Spinal cord (tissue), 10 donors: ENCODE measurements around the gene LAMA3. TPM values are rescaled to one million over a fixed set of nuclear protein-coding genes. Genes with fewer than 3 reads are reported as not detected.

Source experiments
- DNase-seq, 6 donors: peaks; one replicate each; pipeline versions ENCODE4 v3.0.0 to v3.0.0-alpha.2; 2013 to 2015; ENCODE audit warnings: low spot score in 6 of 6, low read depth in 4 of 6
- H3K27ac ChIP-seq: one replicate; pipeline ENCODE4 v1.5.1; 2013; ENCODE audit warnings: low read depth, low read length, control low read depth
- H3K27me3 ChIP-seq: one replicate; pipeline ENCODE4 v1.6.1; 2013; ENCODE audit warnings: low read length; ENCODE audit not compliant: control insufficient read depth, insufficient read depth
- H3K36me3 ChIP-seq: one replicate; pipeline ENCODE4 v1.6.1; 2013; ENCODE audit warnings: low read length; ENCODE audit not compliant: control insufficient read depth, insufficient read depth
- H3K4me1 ChIP-seq: one replicate; pipeline ENCODE4 v1.6.1; 2013; ENCODE audit warnings: low read length; ENCODE audit not compliant: control insufficient read depth, insufficient read depth
- H3K4me3 ChIP-seq: one replicate; pipeline ENCODE4 v1.5.1; 2013; ENCODE audit warnings: low read depth, low read length, control low read depth
- H3K9me3 ChIP-seq: one replicate; pipeline ENCODE4 v1.6.1; 2013; ENCODE audit warnings: low read length; ENCODE audit not compliant: control insufficient read depth, insufficient read depth
- WGBS: methylation state at CpG from one replicate; pipeline ENCODE4 v1.1.5; 2013; ENCODE audit warnings: missing lambda C conversion rate; ENCODE audit not compliant: insufficient coverage; 5-methylcytosine and 5-hydroxymethylcytosine counted together
- polyA plus RNA-seq, 2 donors: library from polyadenylated mRNA; unstranded; fragments of 120-200 nt; gene quantifications; one replicate each; pipeline ENCODE4 v1.2.1, GENCODE V29; 2013; ENCODE audit not compliant: insufficient read length in 2 of 2
- total RNA-seq, 2 donors: library from RNA; depleted of rRNA in 1 of 2; stranded (reverse); fragments of 120-200 nt in 1 of 2; fragments of >200 nt in 1 of 2; gene quantifications; one replicate each; pipeline versions ENCODE4 v1.2.3 to v1.2.4, GENCODE V29; 2013 to 2014
- donor health status: healthy.

The LAMA3 gene
- total and polyA plus RNA-seq, 4 donors = 5.8 to 10.4 (median 8.1) TPM

DNA sequence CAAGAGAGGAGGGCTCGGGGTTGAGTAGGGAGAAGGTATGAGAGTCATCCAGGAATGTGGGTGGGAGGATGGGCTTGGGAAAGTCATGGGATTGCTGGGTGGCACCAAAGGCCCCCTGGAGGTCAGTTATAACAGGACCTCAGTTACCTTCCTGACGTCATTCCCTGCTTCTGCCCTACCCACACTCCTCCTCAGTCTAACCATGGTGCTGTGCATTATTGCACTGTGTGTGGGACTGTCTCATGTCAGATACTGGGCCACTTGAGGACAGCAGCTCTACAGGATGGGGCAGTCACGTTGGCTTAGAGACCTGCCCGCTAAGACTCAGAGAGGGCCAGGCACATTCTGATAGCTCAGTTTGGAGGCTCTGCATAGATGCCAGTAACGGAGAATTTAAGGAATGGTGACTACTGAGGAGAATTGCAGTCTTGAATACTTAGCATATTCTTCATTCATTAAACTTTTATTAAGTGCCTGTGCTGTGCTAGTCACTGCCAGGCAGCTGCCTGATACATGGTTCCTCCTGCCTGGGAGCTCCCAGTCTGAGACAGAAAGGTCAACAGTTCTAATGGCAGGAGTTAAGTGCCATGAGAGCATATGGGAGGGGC lies 90.5 kb downstream of the LAMA3 start:
- Histone ChIP-seq H3K36me3 (no peaks in the 10 kb centered on the region), H3K27ac (no peak overlapping the region), H3K4me3 (no peak overlapping the region), H3K27me3 (no peaks in the 10 kb centered on the region), H3K4me1 (no peaks in the 10 kb centered on the region), H3K9me3 (no peaks in the 10 kb centered on the region)
- WGBS = 66% methylated on average over 4 of the region's 5 CpGs
- peak in 1 of 6 donors; percentile 23 for DNase-seq

DNA sequence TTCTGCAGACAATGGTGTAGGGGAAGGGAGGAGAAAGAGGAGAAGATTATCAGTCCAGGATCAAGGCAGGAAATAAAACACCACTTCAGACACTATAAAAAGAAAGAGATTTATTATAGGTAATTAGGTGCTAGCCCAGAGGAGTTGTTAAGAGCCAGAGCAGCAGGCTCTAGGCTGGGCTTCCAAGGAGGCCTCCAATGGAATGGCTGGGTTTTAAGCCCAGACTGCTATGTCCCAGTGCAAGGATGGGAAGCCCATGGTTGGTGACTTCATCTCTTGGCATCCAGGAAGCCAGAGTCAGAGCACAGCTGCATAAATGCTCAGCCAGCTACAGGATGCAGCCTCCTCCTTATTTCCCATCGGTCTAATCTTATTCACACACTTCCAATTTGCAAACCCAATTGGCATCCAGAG lies 95.6 kb downstream of the LAMA3 start:
- WGBS = no CpG with 5 or more reads among the region's 1 CpG
- Histone ChIP-seq H3K27ac (no peak overlapping the region), H3K4me3 (no peak overlapping the region), H3K27me3 (no peaks in the 10 kb centered on the region), H3K9me3 (peaks cover 2% of the 10 kb centered on the region), H3K36me3 (no peaks in the 10 kb centered on the region), H3K4me1 (no peaks in the 10 kb centered on the region)
- peak in 1 of 6 donors; percentile 22 for DNase-seq

DNA sequence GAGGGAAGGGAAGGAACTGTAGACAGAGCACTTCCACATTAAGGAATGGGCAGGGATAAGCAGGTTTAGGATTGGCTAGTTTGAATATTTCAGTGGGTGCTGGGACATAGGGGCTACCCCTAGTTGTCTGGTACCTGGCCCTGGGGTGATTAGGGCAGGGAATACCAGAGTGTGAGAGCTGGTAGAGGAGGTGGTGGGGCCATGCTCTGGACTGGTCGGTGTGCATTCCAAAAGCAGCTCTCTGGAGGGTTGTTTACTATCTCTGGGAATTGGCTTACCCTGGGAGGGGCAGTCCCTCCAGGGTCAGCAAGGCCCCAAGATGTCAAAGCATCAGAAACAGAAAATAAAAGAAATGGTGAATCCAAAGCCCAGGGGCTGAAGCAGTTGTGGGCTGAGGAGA lies 103.8 kb downstream of the LAMA3 start:
- H3K9me3 ChIP-seq = no peaks in the 10 kb centered on the region

DNA sequence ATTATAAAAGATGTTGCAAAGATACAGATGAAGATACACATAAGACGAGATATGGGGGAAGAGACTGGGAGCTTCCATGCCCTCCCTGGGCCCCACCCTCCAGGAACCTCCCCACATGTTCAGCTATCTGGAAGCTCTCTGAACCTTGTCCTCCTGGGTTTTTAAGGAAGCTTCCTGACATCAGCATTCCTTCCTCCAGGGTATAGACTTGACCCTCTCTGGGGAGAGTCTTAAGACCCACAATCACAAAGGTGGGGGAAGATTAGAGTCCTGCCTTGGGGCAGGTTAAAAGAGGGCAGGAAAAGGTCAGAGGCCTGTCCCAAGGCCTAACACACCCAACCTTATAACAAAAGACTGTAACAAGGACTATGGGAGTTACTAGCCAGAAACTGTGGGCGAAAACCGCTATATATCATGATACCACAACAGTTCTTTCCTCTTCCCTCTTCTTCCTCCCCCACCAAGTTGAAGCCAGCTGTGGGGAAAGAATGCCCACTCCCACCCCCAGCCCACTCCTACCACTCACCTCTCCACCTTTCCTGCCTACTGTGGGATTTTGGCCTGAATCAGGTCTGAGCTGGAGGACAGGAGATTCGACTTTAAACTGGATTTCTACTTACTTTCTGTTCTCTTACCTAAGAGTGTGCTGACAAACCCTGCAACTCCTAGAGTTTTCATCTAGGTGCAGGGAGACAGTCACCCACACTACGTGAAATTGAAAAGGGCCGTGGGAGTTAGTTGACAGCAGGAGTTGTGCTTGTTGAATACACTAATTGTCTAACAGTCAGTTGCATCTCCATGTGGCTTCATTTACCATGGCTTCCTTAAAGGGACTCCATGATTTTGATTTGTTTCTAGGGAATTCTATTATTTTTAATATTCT lies 105.0 kb downstream of the LAMA3 start:
- H3K36me3 ChIP-seq = no peaks in the 10 kb centered on the region
- DNase-seq = no peak
- H3K4me3 ChIP-seq = no peak overlapping the region
- H3K4me1 ChIP-seq = no peaks in the 10 kb centered on the region
- H3K27ac ChIP-seq = no peak overlapping the region
- H3K9me3 ChIP-seq = no peaks in the 10 kb centered on the region
- 100% methylated on average over 2 of the region's 6 CpGs for WGBS
- no peaks in the 10 kb centered on the region for H3K27me3 ChIP-seq

More for the DNA sequence above, 103.8 kb downstream of the LAMA3 start:
- 67% methylated on average over 1 of the region's 1 CpG for WGBS
- Histone ChIP-seq H3K36me3 (no peaks in the 10 kb centered on the region), H3K4me3 (no peak overlapping the region), H3K27ac (no peak overlapping the region), H3K4me1 (no peaks in the 10 kb centered on the region), H3K27me3 (no peaks in the 10 kb centered on the region)
- no peak for DNase-seq

DNA sequence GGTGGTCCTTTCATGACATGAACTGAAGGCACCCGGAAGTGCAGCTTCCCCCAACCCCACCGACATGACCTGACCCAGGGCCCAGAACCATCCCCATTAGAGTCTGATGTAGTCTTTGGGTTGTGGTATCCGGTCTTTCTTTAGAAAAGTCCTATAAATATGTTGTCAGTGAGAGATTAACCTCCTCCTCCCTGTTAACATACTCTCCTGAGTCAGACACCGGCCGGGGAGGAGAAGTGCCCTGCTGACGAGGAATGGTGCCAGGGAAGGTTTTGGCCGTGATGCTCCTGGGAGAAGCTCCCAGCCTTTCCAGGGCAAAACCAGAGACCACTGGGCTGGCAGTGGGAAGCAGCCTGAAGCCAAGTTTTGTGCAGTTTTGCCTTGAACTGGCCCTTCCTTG lies 109.0 kb downstream of the LAMA3 start:
- Histone ChIP-seq H3K9me3 (no peaks in the 10 kb centered on the region), H3K27me3 (no peaks in the 10 kb centered on the region), H3K36me3 (no peaks in the 10 kb centered on the region), H3K4me3 (no peak overlapping the region), H3K27ac (no peak overlapping the region), H3K4me1 (no peaks in the 10 kb centered on the region)
- WGBS = 78% methylated on average over 4 of the region's 7 CpGs
- DNase-seq = no peak

DNA sequence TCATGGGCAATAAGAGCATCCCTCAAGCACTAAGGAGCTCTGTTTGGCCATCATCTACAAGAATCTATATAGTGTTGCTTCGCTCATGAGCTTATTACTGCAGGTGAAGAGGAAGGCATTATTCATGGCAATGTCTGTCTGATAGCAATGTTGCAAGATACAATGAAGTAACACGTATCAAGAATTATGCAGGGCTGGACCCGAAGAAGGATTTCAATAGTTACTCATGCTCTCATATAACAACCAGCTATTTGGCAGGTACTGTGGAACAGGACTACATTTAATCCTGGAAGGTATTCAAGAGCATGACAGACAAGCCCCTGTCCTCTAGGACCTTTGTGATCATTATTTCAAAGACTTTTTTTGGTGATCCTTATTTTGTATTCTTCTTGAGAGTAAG lies 109.6 kb downstream of the LAMA3 start:
- no peak overlapping the region for H3K4me3 ChIP-seq

DNA sequence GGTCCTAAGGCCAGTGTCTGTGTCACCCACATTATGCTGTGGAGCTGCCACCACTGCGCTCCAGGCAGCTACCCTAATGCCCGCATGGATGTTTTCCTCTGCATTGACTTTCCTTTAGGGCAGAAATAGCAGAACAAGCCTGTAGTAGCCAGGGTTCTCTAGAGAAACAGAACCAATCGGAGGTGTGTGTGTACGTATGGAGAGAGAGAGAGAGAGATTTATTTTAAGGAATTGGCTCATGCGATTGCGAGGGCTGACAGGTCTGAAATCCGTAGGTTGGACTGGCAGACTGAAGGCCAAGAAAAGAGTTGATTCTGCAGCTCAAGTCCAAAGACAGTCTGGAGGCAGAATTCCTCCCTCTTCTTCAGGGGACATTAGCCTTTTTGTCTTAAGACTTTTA lies 110.3 kb downstream of the LAMA3 start:
- 88% methylated on average over 6 of the region's 7 CpGs for WGBS
- no peak for DNase-seq
- H3K27me3 ChIP-seq = no peaks in the 10 kb centered on the region
- H3K27ac ChIP-seq = no peak overlapping the region
- H3K9me3 ChIP-seq = no peaks in the 10 kb centered on the region
- no peaks in the 10 kb centered on the region for H3K4me1 ChIP-seq
- no peak overlapping the region for H3K4me3 ChIP-seq
- H3K36me3 ChIP-seq = no peaks in the 10 kb centered on the region

More for the DNA sequence above, 109.6 kb downstream of the LAMA3 start:
- no CpG with 5 or more reads among the region's 3 CpGs for WGBS
- Histone ChIP-seq H3K36me3 (no peaks in the 10 kb centered on the region), H3K27ac (no peak overlapping the region), H3K27me3 (no peaks in the 10 kb centered on the region), H3K4me1 (no peaks in the 10 kb centered on the region), H3K9me3 (no peaks in the 10 kb centered on the region)
- DNase-seq = no peak

DNA sequence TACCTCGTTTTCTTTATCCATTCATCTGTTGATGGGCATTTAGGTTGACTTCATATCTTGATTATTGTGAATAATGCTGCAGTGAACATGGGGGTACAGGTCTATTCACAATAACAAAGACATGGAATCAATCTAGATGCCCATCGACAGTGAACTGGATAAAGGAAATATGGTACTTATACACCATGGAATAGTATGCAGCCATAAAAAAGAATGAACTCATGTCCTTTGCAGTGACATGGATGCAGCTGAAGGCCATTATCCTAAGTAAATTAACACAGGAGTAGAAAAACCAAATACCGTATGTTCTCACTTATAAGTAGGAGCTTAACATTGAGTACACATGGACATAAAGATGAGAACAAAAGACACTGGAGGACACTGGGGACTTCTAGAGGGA lies 111.6 kb downstream of the LAMA3 start:
- Histone ChIP-seq H3K36me3 (no peaks in the 10 kb centered on the region), H3K9me3 (no peaks in the 10 kb centered on the region), H3K4me3 (no peak overlapping the region), H3K27ac (no peak overlapping the region), H3K27me3 (no peaks in the 10 kb centered on the region), H3K4me1 (no peaks in the 10 kb centered on the region)
- DNase-seq = no peak
- WGBS = no CpG with 5 or more reads among the region's 3 CpGs

DNA sequence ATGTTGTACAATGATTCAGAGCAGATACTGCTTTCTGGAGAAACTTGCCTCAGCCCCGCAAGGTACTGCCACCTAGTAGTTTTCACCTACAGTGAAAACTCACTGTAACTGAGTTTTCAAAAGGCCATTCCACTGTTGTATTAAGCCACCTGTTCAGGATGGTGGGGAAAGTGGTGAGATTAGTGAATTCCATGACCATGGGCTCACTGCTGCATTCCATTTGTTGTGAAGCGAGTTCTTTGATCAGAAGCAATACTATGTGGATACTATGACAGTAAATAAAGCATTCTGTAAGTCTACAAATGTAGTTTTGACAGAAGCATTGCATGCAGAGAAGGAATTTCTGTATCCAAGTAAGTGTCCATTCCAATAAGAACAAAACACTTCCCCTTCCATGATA lies 113.6 kb downstream of the LAMA3 start:
- Histone ChIP-seq H3K36me3 (no peaks in the 10 kb centered on the region), H3K4me1 (no peaks in the 10 kb centered on the region), H3K4me3 (no peak overlapping the region), H3K27ac (no peak overlapping the region), H3K27me3 (no peaks in the 10 kb centered on the region), H3K9me3 (no peaks in the 10 kb centered on the region)
- no CpG with 5 or more reads among the region's 2 CpGs for WGBS
- no peak for DNase-seq

DNA sequence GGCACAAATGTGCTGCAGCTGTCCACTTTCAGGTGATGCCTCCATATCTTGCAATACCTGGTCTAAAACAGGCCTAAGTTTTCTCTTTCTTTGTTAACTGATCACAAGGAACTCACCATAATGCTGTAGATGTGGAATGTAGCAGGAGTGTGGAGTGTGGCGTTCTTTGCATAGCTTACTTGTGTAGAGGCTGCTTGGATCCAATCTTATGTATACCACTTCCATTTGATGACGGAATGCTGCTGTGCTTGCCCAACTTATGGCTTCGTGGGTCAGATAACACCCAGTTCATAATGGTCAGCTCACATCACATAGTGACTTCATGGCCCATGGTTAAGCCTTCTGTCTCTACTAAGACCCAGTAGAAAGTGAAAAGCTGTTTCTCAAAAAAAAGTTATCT lies 114.5 kb downstream of the LAMA3 start:
- Histone ChIP-seq H3K4me1 (no peaks in the 10 kb centered on the region), H3K27me3 (no peaks in the 10 kb centered on the region), H3K36me3 (no peaks in the 10 kb centered on the region), H3K9me3 (no peaks in the 10 kb centered on the region), H3K4me3 (no peak overlapping the region), H3K27ac (no peak overlapping the region)
- DNase-seq = no peak
- 94% methylated on average over 3 of the region's 3 CpGs for WGBS
